ENCODE data around the gene PSMF1. TPM values are rescaled to one million over a fixed set of nuclear protein-coding genes. Genes with fewer than 3 reads are reported as not detected.

Gene PSMF1
- total and polyA plus RNA-seq, 2 of the 13 experiments (the other 11 are each of a cell fraction or from before 2014, with no cell fraction given): 82.5 to 86.0 TPM

DNA sequence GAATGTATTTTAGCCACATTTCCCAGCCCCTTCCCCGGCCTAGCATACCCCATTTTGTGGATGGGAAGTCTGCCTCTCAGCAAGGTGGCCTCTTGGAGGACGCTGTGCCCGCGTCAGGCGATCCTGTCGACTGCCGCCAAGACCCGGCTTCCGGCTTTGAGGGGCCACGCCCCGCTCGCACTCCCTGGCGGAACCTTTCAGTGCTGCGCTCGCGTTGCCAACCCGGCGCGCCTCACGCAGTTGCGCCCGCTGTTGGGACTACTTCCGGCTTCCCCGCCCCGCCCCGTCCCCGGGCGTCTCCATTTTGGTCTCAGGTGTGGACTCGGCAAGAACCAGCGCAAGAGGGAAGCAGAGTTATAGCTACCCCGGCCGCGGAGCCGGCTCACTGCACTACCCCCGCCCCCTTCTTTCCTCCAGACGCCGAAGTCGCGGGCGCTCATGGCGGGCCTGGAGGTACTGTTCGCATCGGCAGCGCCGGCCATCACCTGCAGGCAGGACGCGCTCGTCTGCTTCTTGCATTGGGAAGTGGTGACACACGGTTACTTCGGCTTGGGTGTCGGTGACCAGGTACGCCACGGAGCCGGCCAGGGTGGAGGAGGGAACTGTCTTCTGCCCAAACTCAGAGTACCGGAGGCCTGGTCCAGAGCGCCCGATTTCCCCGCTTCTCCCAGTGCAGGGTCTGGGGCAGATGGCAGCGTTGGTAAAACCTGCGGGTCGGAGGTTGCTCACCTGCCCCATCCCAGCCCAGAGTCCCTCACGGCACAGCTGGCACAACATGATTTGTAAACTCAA lies at the start of gene PSMF1 (continued):
- TF ChIP-seq ZFYVE20 (CRISPR knock-in tag; IDR thresholded peaks at IDR 0.05; ENCODE audit: borderline replicate concordance, low read depth) (no peak), GTF2F1 (IDR thresholded peaks at IDR 0.05; ENCODE audit: low read length) (peak; percentile 81; the same call in 1 of the 2 replicates), NR2F6 (IDR thresholded peaks at IDR 0.05) (no peak), NR2F6 (CRISPR knock-in tag; IDR thresholded peaks at IDR 0.05) (peak; percentile 85; the same call in 1 of the 2 replicates), MATR3 (CRISPR knock-in tag; IDR thresholded peaks at IDR 0.05) (no peak), ELF4 (CRISPR knock-in tag; IDR thresholded peaks at IDR 0.05; ENCODE audit: borderline replicate concordance) (peak; percentile 99), LCORL (IDR thresholded peaks at IDR 0.05) (no peak), LCORL (CRISPR knock-in tag; IDR thresholded peaks at IDR 0.05) (peak; percentile 93), HNRNPUL1 (IDR thresholded peaks at IDR 0.05; ENCODE audit: low read depth, low read length) (peak; percentile 93; the same call in 1 of the 2 replicates), ZBTB3 (CRISPR knock-in tag; IDR thresholded peaks at IDR 0.05; ENCODE audit: borderline replicate concordance, low read depth) (peak; percentile 87; the same call in 1 of the 2 replicates), ZNF367 (CRISPR knock-in tag; IDR thresholded peaks at IDR 0.05; ENCODE audit: borderline replicate concordance) (peak; percentile 81; the same call in 1 of the 2 replicates), SKI (IDR thresholded peaks at IDR 0.05; ENCODE audit: partially characterized antibody) (peak; percentile 78), ZNF501 (CRISPR knock-in tag; IDR thresholded peaks at IDR 0.05) (peak; percentile 100)
- TF ChIP-seq, protein P1, sequence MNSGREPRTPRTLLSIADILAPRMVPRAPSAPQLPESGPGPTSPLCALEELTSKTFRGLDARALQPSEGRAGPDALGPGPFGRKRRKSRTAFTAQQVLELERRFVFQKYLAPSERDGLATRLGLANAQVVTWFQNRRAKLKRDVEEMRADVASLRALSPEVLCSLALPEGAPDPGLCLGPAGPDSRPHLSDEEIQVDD (CRISPR knock-in tag; IDR thresholded peaks at IDR 0.05; ENCODE audit: borderline replicate concordance): peak; percentile 96
- TF ChIP-seq, protein P2, sequence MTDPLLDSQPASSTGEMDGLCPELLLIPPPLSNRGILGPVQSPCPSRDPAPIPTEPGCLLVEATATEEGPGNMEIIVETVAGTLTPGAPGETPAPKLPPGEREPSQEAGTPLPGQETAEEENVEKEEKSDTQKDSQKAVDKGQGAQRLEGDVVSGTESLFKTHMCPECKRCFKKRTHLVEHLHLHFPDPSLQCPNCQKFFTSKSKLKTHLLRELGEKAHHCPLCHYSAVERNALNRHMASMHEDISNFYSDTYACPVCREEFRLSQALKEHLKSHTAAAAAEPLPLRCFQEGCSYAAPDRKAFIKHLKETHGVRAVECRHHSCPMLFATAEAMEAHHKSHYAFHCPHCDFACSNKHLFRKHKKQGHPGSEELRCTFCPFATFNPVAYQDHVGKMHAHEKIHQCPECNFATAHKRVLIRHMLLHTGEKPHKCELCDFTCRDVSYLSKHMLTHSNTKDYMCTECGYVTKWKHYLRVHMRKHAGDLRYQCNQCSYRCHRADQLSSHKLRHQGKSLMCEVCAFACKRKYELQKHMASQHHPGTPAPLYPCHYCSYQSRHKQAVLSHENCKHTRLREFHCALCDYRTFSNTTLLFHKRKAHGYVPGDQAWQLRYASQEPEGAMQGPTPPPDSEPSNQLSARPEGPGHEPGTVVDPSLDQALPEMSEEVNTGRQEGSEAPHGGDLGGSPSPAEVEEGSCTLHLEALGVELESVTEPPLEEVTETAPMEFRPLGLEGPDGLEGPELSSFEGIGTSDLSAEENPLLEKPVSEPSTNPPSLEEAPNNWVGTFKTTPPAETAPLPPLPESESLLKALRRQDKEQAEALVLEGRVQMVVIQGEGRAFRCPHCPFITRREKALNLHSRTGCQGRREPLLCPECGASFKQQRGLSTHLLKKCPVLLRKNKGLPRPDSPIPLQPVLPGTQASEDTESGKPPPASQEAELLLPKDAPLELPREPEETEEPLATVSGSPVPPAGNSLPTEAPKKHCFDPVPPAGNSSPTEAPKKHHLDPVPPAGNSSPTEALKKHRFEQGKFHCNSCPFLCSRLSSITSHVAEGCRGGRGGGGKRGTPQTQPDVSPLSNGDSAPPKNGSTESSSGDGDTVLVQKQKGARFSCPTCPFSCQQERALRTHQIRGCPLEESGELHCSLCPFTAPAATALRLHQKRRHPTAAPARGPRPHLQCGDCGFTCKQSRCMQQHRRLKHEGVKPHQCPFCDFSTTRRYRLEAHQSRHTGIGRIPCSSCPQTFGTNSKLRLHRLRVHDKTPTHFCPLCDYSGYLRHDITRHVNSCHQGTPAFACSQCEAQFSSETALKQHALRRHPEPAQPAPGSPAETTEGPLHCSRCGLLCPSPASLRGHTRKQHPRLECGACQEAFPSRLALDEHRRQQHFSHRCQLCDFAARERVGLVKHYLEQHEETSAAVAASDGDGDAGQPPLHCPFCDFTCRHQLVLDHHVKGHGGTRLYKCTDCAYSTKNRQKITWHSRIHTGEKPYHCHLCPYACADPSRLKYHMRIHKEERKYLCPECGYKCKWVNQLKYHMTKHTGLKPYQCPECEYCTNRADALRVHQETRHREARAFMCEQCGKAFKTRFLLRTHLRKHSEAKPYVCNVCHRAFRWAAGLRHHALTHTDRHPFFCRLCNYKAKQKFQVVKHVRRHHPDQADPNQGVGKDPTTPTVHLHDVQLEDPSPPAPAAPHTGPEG (CRISPR knock-in tag; IDR thresholded peaks at IDR 0.05): peak; percentile 94
- TF ChIP-seq, protein P3, sequence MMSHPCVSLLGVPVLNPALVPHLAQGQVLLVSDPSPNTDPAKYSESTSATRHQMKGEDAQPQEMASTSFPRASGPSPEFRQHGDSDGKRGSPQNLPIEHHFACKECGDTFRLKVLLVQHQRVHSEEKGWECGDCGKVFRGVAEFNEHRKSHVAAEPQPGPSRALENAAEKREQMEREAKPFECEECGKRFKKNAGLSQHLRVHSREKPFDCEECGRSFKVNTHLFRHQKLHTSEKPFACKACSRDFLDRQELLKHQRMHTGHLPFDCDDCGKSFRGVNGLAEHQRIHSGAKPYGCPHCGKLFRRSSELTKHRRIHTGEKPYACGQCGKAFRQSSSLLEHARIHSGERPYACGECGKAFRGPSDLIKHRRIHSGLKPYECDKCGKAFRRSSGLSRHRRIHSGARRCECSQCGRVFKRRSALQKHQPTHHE (CRISPR knock-in tag; IDR thresholded peaks at IDR 0.05; ENCODE audit: borderline replicate concordance): peak; percentile 98; the same call in 1 of the 2 replicates
- TF ChIP-seq, protein P4, sequence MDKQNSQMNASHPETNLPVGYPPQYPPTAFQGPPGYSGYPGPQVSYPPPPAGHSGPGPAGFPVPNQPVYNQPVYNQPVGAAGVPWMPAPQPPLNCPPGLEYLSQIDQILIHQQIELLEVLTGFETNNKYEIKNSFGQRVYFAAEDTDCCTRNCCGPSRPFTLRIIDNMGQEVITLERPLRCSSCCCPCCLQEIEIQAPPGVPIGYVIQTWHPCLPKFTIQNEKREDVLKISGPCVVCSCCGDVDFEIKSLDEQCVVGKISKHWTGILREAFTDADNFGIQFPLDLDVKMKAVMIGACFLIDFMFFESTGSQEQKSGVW (CRISPR knock-in tag; IDR thresholded peaks at IDR 0.05; ENCODE audit: borderline replicate concordance): no peak
- TF ChIP-seq, protein P5, sequence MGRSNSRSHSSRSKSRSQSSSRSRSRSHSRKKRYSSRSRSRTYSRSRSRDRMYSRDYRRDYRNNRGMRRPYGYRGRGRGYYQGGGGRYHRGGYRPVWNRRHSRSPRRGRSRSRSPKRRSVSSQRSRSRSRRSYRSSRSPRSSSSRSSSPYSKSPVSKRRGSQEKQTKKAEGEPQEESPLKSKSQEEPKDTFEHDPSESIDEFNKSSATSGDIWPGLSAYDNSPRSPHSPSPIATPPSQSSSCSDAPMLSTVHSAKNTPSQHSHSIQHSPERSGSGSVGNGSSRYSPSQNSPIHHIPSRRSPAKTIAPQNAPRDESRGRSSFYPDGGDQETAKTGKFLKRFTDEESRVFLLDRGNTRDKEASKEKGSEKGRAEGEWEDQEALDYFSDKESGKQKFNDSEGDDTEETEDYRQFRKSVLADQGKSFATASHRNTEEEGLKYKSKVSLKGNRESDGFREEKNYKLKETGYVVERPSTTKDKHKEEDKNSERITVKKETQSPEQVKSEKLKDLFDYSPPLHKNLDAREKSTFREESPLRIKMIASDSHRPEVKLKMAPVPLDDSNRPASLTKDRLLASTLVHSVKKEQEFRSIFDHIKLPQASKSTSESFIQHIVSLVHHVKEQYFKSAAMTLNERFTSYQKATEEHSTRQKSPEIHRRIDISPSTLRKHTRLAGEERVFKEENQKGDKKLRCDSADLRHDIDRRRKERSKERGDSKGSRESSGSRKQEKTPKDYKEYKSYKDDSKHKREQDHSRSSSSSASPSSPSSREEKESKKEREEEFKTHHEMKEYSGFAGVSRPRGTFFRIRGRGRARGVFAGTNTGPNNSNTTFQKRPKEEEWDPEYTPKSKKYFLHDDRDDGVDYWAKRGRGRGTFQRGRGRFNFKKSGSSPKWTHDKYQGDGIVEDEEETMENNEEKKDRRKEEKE (IDR thresholded peaks at IDR 0.05): no peak
